Activated naive CD8-positive, alpha-beta T cell treated with anti-CD3 and anti-CD28 coated beads, Interleukin-2, amount 10 ng/mL, durations not matched to agents 7 days and 5 days (primary cell): Measurements from ENCODE around the gene AFF3. TPM values are rescaled to one million over a fixed set of nuclear protein-coding genes. Genes with fewer than 3 reads are reported as not detected.

Experiments
- ATAC-seq: fragments of 150-1000 bp; cut with Tn5 transposase; one replicate; pipeline ENCODE4 v1.10.0; 2021; ENCODE audit warnings: low read depth, moderate library complexity
- POLR2A ChIA-PET: fragments of 350-600 bp; sonication (Branson Sonifier 250); formaldehyde crosslinking; loops from one replicate; lab custom pipeline; 2021; ENCODE audit warnings: antibody characterized with exemption; lab: Charles Lee
- DNase-seq: peaks from one replicate; pipeline ENCODE4 v3.0.0; 2021
- H3K27ac Mint-ChIP-seq: one replicate; pipeline ENCODE4 v1.8.0; 2022; ENCODE audit warnings: mild to moderate bottlenecking, mixed read lengths
- H3K27me3 Mint-ChIP-seq: one replicate; pipeline ENCODE4 v1.8.0; 2022; ENCODE audit warnings: mild to moderate bottlenecking, moderate library complexity, mixed read lengths
- H3K36me3 Mint-ChIP-seq: one replicate; pipeline ENCODE4 v1.8.0; 2021; ENCODE audit warnings: mild to moderate bottlenecking, mixed read lengths
- H3K4me1 Mint-ChIP-seq: one replicate; pipeline ENCODE4 v1.8.0; 2021; ENCODE audit warnings: mixed read lengths
- H3K4me3 Mint-ChIP-seq: one replicate; pipeline ENCODE4 v1.8.0; 2022; ENCODE audit warnings: mild to moderate bottlenecking, moderate library complexity, mixed read lengths
- H3K9me3 Mint-ChIP-seq: one replicate; pipeline ENCODE4 v1.8.0; 2021; ENCODE audit warnings: mixed read lengths
- total RNA-seq, 2 experiments: library from RNA; stranded (reverse); gene quantifications; one replicate each; pipeline ENCODE4 v1.2.3, GENCODE V29; 2021

The AFF3 gene
- total RNA-seq, 2 experiments from 2014 or later: 1.8 to 2.2 TPM

DNA sequence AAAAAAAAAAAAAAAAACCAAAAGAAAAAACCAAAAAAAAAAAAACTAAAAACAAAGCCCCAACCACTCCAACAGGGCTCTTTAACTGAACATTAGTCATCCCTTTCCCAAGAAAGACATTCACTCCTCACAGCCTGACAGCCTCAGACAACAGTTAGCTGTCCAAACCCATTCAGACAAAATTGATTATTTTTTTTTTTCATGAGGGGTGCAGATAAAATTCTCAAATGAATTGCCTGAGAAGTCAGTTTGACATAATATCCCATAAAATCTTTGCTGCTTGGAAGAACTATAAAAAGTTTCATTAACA is 446.5 kb downstream of the AFF3 start:
- POLR2A ChIA-PET: no interaction called here
- Mint-ChIP-seq H3K4me1 (no peaks in the 10 kb centered on the region), H3K27ac (no peak overlapping the region), H3K27me3 (peaks cover 22% of the 10 kb centered on the region), H3K4me3 (no peak overlapping the region), H3K36me3 (no peaks in the 10 kb centered on the region), H3K9me3 (no peaks in the 10 kb centered on the region)
- DNase-seq (no peak), ATAC-seq (no peak)

DNA sequence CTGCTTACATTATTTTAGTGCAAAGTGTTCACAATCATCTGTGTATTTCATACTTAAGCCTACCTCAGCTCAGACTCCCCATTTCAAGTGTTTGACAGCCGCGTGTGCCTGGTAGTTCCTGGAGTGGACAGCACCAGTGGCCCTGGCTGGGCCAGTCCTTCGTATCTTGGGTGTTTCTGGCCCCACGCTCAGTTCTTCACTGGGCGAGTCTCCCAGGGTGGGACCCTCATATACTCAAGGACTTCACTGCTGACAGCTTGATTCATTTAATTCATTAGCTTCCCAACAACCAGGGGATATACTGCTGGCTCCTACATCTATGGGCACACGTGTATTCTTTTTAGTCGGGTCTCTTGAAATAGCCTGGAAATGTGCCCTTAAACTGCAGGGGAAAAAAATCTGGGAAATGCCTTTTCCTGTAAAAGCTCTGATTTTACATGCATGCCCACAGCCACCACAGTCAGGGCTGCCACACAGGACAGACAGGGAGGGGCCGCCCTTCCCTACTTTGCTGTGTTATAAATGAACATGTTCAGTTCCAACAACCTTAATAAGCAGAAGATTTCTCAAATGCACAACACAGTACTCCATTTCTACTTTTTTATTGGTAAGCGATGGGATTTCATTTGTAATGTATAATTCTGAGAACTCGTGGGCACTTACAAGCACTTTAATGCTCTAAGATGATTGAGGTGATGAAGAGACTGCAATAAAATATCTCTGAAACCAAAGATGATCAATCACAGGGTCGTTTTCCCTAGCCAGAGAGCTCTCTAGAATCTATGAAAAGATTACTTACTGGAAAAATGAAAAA is 447.1 kb downstream of the AFF3 start:
- POLR2A ChIA-PET: no interaction called here
- peaks cover 19% of the 10 kb centered on the region for H3K27me3 Mint-ChIP-seq

DNA sequence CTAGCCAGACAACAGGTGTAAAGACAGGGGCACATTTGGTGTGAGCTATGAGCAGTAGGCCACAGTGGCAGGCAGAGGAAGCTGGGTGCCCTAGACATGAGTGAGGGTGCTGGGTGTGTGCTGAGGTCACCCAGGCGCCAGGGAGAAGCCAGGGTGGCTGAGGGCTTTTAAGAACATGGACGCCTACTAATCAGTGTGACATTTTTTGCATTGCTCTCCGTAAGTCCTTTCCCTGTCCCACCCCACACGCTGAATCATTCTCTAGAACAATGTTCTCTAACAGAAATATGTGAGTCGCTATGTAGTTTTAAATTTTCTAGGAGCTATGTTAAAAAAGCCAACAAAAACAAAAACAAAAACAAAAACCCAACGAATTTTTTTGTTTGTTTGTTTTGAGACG is 448.1 kb downstream of the AFF3 start:
- POLR2A ChIA-PET: no interaction called here
- Mint-ChIP-seq H3K27ac (no peak overlapping the region), H3K36me3 (no peaks in the 10 kb centered on the region), H3K27me3 (peaks cover 17% of the 10 kb centered on the region), H3K4me1 (no peaks in the 10 kb centered on the region), H3K9me3 (no peaks in the 10 kb centered on the region), H3K4me3 (no peak overlapping the region)
- DNase-seq (no peak), ATAC-seq (no peak)

More for the DNA sequence above, 447.1 kb downstream of the AFF3 start:
- DNase-seq (no peak), ATAC-seq (no peak)
- no peaks in the 10 kb centered on the region for H3K36me3 Mint-ChIP-seq
- no peak overlapping the region for H3K27ac Mint-ChIP-seq
- H3K4me3 Mint-ChIP-seq: no peak overlapping the region
- H3K9me3 Mint-ChIP-seq: no peaks in the 10 kb centered on the region
- no peaks in the 10 kb centered on the region for H3K4me1 Mint-ChIP-seq

DNA sequence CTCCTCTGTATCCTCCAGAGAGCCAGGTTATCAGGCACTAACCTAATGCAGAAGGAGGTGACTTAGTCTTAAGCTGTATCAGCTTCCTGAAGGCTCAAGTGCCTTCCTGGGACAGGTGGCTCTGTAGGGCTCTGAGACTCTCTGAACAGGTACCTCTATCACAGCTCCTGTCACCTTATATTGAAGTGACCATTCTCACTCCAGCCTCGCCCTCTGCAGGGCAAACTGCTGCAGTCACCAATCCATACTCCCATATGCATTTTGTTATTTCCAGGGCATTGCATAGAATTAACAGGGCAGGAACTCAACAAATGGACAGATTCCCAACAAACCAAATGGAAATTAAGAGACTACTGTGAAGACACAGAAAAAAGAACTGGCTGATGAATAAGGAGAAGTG is 449.6 kb downstream of the AFF3 start:
- Mint-ChIP-seq H3K4me1 (no peaks in the 10 kb centered on the region), H3K9me3 (no peaks in the 10 kb centered on the region), H3K36me3 (no peaks in the 10 kb centered on the region), H3K27me3 (peaks cover 11% of the 10 kb centered on the region), H3K27ac (no peak overlapping the region), H3K4me3 (no peak overlapping the region)
- ATAC-seq: no peak
- no peak for DNase-seq
- POLR2A ChIA-PET: no interaction called here

DNA sequence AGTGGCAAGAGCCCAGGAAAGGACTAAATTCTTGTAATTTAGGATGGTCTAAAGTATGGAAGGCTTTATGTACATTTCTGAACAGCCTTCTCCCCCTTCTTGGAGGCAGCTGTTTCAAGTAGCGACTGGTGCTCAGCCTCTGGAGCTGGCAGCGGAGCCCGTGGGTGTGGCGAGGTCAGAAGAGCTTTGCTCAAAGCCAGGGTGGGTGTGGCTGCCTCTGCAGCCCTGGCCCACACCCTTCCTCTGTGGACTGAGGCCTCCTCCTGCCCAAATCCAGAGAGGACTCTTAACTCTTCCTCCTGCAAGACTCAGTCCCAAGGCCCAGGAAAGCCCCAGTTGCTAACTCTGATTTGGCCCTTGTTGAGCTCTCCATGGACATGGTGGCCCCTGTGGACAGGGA is 450.5 kb downstream of the AFF3 start:
- no peak for ATAC-seq
- Mint-ChIP-seq H3K36me3 (no peaks in the 10 kb centered on the region), H3K27ac (no peak overlapping the region)

DNA sequence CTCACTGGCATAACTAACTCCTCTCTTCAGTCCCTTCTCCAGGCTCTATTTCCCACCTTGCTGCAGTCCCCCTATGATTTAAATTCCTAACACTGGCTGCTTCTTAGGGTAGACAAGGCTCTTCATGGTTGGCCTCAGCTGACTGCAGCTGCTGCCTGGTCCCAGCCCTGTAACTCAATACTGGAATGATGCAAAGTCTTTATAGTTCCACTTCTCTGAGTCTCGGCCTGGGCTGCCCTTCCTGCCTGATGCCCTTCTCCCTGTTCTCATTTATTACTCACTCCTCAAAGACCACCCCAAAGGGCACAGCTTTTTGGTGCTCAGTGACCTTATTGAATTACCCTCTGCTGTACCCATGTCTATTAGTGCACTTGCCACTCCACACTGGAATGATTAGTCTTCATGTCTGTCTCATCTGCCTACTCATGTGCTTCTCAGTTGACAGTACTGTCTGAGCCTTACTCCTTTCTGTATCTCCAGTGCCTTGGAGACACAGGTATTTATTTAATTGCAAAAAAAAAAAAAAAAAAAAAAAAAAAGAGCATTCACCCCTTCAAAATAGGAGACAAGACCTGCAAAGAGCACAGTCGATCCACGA is 453.1 kb downstream of the AFF3 start:
- H3K27me3 Mint-ChIP-seq: peaks cover 2% of the 10 kb centered on the region
- H3K27ac Mint-ChIP-seq: no peak overlapping the region
- H3K36me3 Mint-ChIP-seq: no peaks in the 10 kb centered on the region
- POLR2A ChIA-PET: no interaction called here
- H3K4me1 Mint-ChIP-seq: no peaks in the 10 kb centered on the region
- no peaks in the 10 kb centered on the region for H3K9me3 Mint-ChIP-seq
- DNase-seq (no peak), ATAC-seq (no peak)
- no peak overlapping the region for H3K4me3 Mint-ChIP-seq

More for the DNA sequence above, 450.5 kb downstream of the AFF3 start:
- H3K9me3 Mint-ChIP-seq: no peaks in the 10 kb centered on the region
- H3K4me1 Mint-ChIP-seq: no peaks in the 10 kb centered on the region
- H3K27me3 Mint-ChIP-seq: peaks cover 5% of the 10 kb centered on the region
- H3K4me3 Mint-ChIP-seq: no peak overlapping the region
- no peak for DNase-seq
- POLR2A ChIA-PET: no interaction called here

DNA sequence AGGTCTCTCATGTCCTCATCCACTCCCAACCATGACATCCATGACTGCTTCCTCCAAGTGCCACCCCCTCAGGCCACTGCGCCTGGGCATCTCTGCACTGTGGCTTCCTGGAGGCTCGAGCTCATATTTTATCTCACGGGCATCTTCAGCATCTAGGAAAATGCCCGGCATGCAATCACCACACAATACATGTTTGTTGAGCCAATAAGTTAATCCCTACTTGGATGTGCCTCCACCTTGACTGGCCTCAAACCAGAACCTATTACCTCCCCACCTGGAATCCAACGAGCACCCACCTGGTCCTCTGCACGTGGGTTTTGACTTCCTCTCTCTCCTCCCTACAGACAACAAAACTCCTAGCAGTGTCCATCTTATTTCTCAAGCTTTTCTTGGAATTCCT is 453.7 kb downstream of the AFF3 start:
- no peak overlapping the region for H3K27ac Mint-ChIP-seq
- POLR2A ChIA-PET: no interaction called here
- no peaks in the 10 kb centered on the region for H3K36me3 Mint-ChIP-seq
- no peaks in the 10 kb centered on the region for H3K4me1 Mint-ChIP-seq
- H3K9me3 Mint-ChIP-seq: no peaks in the 10 kb centered on the region
- ATAC-seq (no peak), DNase-seq (no peak)
- peaks cover 2% of the 10 kb centered on the region for H3K27me3 Mint-ChIP-seq
- no peak overlapping the region for H3K4me3 Mint-ChIP-seq

DNA sequence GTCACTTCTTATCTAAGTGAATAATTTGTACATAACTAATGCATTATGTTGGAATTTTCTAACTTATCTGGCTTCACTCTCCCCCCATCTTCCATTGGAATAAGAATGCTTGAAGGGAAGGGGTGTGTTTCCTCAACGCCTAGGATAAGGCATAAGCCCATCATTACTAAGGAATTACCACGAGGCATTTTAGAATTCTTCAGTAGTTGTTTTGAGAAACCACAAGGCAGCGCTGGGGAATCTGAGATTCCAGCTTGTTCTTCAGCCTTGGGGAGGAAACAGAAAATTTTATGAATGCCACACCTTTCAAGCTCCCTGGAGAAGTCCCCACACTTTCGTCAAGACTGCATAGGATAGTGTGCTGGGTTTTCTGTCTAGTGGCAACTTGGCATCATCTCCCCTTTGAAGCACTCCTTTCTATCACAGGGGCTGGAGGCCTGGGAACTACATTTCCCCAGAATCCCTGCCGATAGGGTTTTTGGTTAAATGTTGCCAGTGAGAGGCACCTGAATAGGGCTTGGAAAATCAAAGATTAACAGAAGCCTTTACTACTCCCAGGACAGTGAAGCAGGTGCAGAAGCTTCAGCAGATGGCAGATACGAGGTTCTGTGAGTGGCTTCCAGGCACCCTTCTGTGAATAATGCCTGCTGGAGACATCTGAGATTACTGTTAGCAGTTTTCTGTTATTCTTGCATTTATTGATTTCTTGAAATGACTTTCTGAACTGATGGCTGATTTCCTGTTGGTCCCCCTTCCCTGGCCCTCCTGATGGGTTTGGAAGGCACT is 459.9 kb downstream of the AFF3 start:
- Mint-ChIP-seq H3K27ac (no peak overlapping the region), H3K27me3 (peaks cover 2% of the 10 kb centered on the region), H3K4me1 (no peaks in the 10 kb centered on the region), H3K36me3 (no peaks in the 10 kb centered on the region), H3K9me3 (no peaks in the 10 kb centered on the region), H3K4me3 (no peak overlapping the region)
- ATAC-seq: no peak
- DNase-seq: no peak
- POLR2A ChIA-PET: no interaction called here

DNA sequence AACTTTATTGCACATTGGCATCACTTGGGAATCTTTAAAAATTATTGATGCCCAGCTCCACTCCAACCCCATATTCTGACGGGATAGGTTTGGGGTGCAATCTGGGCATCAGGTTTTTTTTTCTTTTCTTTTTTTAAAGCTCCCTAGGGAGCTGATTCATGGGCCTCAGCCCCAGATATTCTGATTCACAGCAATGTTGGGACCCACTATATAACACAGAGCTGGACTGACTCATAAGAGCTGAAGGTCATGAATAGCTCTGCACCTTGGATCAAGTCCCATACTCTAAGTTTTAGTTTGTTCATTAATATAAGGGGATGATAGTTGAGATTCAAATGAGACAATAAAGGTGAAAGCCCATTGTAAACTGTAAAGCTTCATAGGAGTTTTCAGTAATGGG is 461.4 kb downstream of the AFF3 start:
- Mint-ChIP-seq H3K4me1 (no peaks in the 10 kb centered on the region), H3K4me3 (no peak overlapping the region), H3K9me3 (no peaks in the 10 kb centered on the region), H3K27ac (no peak overlapping the region), H3K36me3 (no peaks in the 10 kb centered on the region), H3K27me3 (peaks cover 2% of the 10 kb centered on the region)
- POLR2A ChIA-PET: no interaction called here
- DNase-seq (no peak), ATAC-seq (no peak)

DNA sequence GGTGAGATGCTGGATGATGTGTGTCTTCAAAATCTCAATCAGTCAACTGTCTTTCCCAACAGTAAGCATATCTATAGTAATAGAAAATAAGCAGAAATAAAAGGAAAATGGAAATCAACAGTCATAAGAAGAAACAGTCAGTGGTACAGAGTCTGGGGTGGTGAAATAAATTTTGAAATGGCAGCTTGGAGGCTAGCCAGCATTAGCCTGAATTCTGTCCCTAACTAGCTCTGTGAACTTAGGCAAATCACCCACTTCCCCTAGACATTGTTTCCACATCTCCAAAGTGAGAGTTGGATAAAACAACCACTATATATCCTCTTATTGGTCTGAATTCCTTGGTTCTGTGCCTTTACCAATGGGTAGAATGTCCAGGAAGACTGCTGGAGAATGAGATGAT is 462.9 kb downstream of the AFF3 start:
- ATAC-seq: no peak
- H3K4me3 Mint-ChIP-seq: no peak overlapping the region
- DNase-seq: no peak
- H3K27me3 Mint-ChIP-seq: peaks cover 2% of the 10 kb centered on the region
- POLR2A ChIA-PET: no interaction called here
- no peak overlapping the region for H3K27ac Mint-ChIP-seq
- H3K9me3 Mint-ChIP-seq: no peaks in the 10 kb centered on the region
- H3K4me1 Mint-ChIP-seq: no peaks in the 10 kb centered on the region
- no peaks in the 10 kb centered on the region for H3K36me3 Mint-ChIP-seq

DNA sequence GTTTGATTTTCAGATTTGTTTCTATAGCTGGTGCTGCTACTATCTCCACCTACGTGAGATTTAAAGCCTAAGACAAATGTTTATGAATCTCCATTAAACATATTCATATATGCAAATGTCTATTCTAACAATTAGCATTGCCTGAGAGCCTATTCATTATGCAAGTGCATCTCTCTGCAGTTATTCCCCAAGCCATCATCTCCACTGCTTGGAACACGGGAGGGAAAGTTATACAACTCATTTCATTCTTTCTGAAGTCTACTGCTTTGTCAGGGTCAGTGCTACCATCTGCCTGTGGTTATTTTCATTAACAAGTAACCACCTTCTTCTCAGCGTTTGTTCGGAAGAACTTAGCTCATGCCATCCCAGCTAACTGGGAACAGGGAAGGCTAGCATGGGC is 463.8 kb downstream of the AFF3 start:
- POLR2A ChIA-PET: no interaction called here

DNA sequence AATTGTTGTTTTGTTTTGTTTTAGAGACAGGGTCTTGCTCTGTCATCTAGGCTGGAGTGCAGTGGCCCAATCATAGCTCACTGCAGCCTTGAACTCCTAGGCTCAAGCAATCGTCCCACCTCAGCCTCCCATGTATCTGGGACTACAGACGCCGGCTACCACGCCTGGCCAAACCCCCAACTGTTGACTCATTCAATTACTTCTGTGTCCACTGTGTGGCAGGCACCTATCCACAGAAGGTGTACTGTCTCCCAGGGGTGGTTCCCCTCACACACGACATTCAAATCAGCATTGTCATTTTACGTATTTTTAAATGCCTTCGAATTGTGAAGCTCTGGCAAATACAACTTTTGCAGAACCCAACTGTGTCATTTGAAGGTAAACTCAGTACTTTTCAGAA is 464.6 kb downstream of the AFF3 start:
- no peak overlapping the region for H3K27ac Mint-ChIP-seq
- DNase-seq (no peak), ATAC-seq (no peak)
- no peaks in the 10 kb centered on the region for H3K36me3 Mint-ChIP-seq
- H3K4me1 Mint-ChIP-seq: no peaks in the 10 kb centered on the region
- H3K27me3 Mint-ChIP-seq: peaks cover 2% of the 10 kb centered on the region
- POLR2A ChIA-PET: no interaction called here
- H3K9me3 Mint-ChIP-seq: no peaks in the 10 kb centered on the region
- H3K4me3 Mint-ChIP-seq: no peak overlapping the region

More for the DNA sequence above, 463.8 kb downstream of the AFF3 start:
- DNase-seq (no peak), ATAC-seq (no peak)
- no peaks in the 10 kb centered on the region for H3K36me3 Mint-ChIP-seq
- no peak overlapping the region for H3K4me3 Mint-ChIP-seq
- H3K9me3 Mint-ChIP-seq: no peaks in the 10 kb centered on the region
- no peak overlapping the region for H3K27ac Mint-ChIP-seq
- H3K4me1 Mint-ChIP-seq: no peaks in the 10 kb centered on the region
- peaks cover 2% of the 10 kb centered on the region for H3K27me3 Mint-ChIP-seq

DNA sequence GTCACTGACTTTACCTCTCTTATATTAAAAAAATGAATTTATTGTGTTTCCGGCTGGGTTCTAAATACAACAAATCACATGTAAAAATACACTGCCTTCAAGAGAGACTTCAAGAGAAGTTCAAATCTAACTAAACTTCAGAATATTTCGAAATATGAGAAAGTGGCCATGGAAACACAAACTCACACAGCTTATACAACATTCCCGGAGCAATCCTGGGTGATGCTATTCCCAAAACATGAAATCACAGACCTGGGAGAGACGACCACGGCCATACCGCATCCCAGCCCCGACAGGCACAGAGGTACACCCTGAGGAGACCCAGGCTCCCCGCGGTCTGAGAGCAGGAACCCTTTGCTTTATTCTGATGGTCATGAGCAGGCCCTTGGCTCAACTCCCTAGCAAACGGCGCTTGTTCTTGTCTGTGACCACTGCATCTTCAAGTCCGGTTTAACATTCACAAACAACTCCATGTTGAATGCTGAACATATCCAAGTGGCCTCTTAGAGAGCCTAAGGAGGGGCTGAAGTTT is 467.2 kb downstream of the AFF3 start:
- DNase-seq: no peak
- Mint-ChIP-seq H3K9me3 (no peaks in the 10 kb centered on the region), H3K27ac (no peak overlapping the region), H3K4me3 (no peak overlapping the region), H3K36me3 (no peaks in the 10 kb centered on the region), H3K27me3 (no peaks in the 10 kb centered on the region), H3K4me1 (no peaks in the 10 kb centered on the region)
- no peak for ATAC-seq
- POLR2A ChIA-PET: no interaction called here
